ENCODE data around the gene CFAP210. TPM values are rescaled to one million over a fixed set of nuclear protein-coding genes. Genes with fewer than 3 reads are reported as not detected.

The CFAP210 gene
- total RNA-seq, 1 donor from 2014 or later: 1.2 TPM

DNA sequence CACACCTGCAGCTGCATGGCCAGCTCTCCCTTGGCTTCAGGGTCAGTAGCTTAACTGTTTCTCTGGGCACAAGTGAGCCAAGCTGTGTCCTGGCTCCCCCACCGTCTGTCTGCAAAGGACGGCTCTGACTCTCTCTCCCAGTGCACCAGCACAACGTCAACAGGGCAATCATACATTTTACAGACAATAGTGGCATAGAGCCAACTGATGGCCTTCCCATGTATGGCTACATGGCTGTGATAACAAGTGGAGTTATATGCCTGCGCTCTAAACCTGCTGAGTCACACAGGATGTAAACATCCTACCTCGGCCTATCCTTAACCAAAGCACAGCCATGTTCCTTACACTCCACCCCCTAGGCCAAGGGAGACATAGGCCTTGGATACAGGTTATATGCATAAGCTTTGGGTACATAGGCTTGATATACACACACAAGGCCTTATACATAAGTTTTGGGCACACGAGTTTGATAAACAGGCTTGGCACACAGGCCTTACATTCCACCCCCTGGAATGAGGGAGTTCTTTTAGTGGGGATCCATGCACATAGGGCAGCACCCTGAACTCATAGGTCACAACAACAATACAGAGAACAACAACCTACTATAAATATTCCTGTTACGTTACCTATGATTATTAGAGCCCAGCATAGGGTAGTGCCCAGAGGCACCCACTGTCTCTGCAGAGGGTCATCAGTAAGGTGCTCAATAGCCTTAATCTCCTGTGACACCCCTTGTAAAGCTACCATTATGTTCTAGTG, 17.7 kb upstream of the CFAP210 start:
- no peak for TF ChIP-seq EZH2phosphoT487 (IDR thresholded peaks at IDR 0.05)
- no peak for TF ChIP-seq EZH2 (IDR thresholded peaks at IDR 0.05)
- no peak for TF ChIP-seq CTCF (IDR thresholded peaks at IDR 0.05)

GRCh38 chr2:169709981-169710380, 15.8 kb upstream of the CFAP210 start:
- Mint-ChIP-seq H3K9me3 (peaks cover 8% of the 10 kb centered on the region), H3K4me1 (no peaks in the 10 kb centered on the region), H3K27me3 (ENCODE audit: insufficient read depth, low read depth) (no peaks in the 10 kb centered on the region), H3K4me3 (no peak overlapping the region), H3K36me3 (peaks cover 20% of the 10 kb centered on the region), H3K27ac (no peak overlapping the region)
- H3K79me2 ChIP-seq (ENCODE audit: low read depth): no peaks in the 10 kb centered on the region
- H4K20me1 ChIP-seq (ENCODE audit: low read depth): no peaks in the 10 kb centered on the region
- H3F3A ChIP-seq (ENCODE audit: low read depth): no peaks in the 10 kb centered on the region
- H3K27me3 ChIP-seq: no peaks in the 10 kb centered on the region
- TF ChIP-seq EZH2 (IDR thresholded peaks at IDR 0.05) (no peak), EZH2phosphoT487 (IDR thresholded peaks at IDR 0.05) (no peak), CTCF (IDR thresholded peaks at IDR 0.05) (no peak)
- H3K36me3 ChIP-seq: no peaks in the 10 kb centered on the region
- no peak overlapping the region for H3K27ac ChIP-seq
- H3K4me3 ChIP-seq: no peak overlapping the region
- no peak overlapping the region for H3K4me2 ChIP-seq
- H3K9me3 ChIP-seq (ENCODE audit: low read depth): no peaks in the 10 kb centered on the region
- H2AFZ ChIP-seq (replicated peaks): no peak overlapping the region
- no peak for DNase-seq (ENCODE audit: low spot score)
- H3K4me1 ChIP-seq: no peaks in the 10 kb centered on the region
- no peak overlapping the region for H3K9ac ChIP-seq

More for the DNA sequence above, 17.7 kb upstream of the CFAP210 start:
- Histone ChIP-seq H3K36me3 (no peaks in the 10 kb centered on the region), H3K9me3 (ENCODE audit: low read depth) (no peaks in the 10 kb centered on the region), H3K27me3 (no peaks in the 10 kb centered on the region), H4K20me1 (ENCODE audit: low read depth) (no peaks in the 10 kb centered on the region), H2AFZ (replicated peaks) (no peak overlapping the region), H3K27ac (no peak overlapping the region), H3K79me2 (ENCODE audit: low read depth) (no peaks in the 10 kb centered on the region), H3K9ac (no peak overlapping the region), H3F3A (ENCODE audit: low read depth) (no peaks in the 10 kb centered on the region), H3K4me1 (no peaks in the 10 kb centered on the region), H3K4me3 (no peak overlapping the region), H3K4me2 (no peak overlapping the region)
- DNase-seq (ENCODE audit: low spot score): no peak
- H3K27me3 Mint-ChIP-seq (ENCODE audit: insufficient read depth, low read depth): no peaks in the 10 kb centered on the region
- H3K27ac Mint-ChIP-seq: no peak overlapping the region
- peaks cover 19% of the 10 kb centered on the region for H3K36me3 Mint-ChIP-seq
- H3K4me1 Mint-ChIP-seq: no peaks in the 10 kb centered on the region
- H3K9me3 Mint-ChIP-seq: peaks cover 8% of the 10 kb centered on the region
- H3K4me3 Mint-ChIP-seq: no peak overlapping the region

- Histone ChIP-seq H3K9ac (no peak overlapping the region), H3K4me1 (no peaks in the 10 kb centered on the region), H3K27me3 (no peaks in the 10 kb centered on the region), H3K4me2 (no peak overlapping the region), H3K27ac (no peak overlapping the region), H4K20me1 (ENCODE audit: low read depth) (no peaks in the 10 kb centered on the region), H3K79me2 (ENCODE audit: low read depth) (no peaks in the 10 kb centered on the region), H3F3A (ENCODE audit: low read depth) (no peaks in the 10 kb centered on the region), H3K4me3 (no peak overlapping the region), H3K9me3 (ENCODE audit: low read depth) (no peaks in the 10 kb centered on the region), H2AFZ (replicated peaks) (no peak overlapping the region), H3K36me3 (no peaks in the 10 kb centered on the region)
- H3K36me3 Mint-ChIP-seq: peaks cover 24% of the 10 kb centered on the region
- H3K4me3 Mint-ChIP-seq: no peak overlapping the region
- peaks cover 8% of the 10 kb centered on the region for H3K9me3 Mint-ChIP-seq
- no peaks in the 10 kb centered on the region for H3K4me1 Mint-ChIP-seq
- TF ChIP-seq CTCF (IDR thresholded peaks at IDR 0.05): no peak
- no peak for TF ChIP-seq EZH2phosphoT487 (IDR thresholded peaks at IDR 0.05)
- TF ChIP-seq EZH2 (IDR thresholded peaks at IDR 0.05): no peak
- no peak overlapping the region for H3K27ac Mint-ChIP-seq
- no peak for DNase-seq (ENCODE audit: low spot score)
- H3K27me3 Mint-ChIP-seq (ENCODE audit: insufficient read depth, low read depth): no peaks in the 10 kb centered on the region
Observed at GRCh38 chr2:169709331-169709730, 15.1 kb upstream of the CFAP210 start.
